HepG2 (cell line): ENCODE data around the gene SYCP2L.

Source experiments
- IRF1 ChIP-seq: sonication (generic); formaldehyde crosslinking; IDR thresholded peaks from 2 replicates; pipeline ENCODE4 v1.4.0; 2020; ENCODE audit warnings: low read depth, mild to moderate bottlenecking, missing genetic modification reagents
- MEIS1 ChIP-seq: sonication (generic); formaldehyde crosslinking; IDR thresholded peaks from 2 replicates; pipeline ENCODE4 v1.9.0; 2021; ENCODE audit warnings: mild to moderate bottlenecking, missing genetic modification reagents, moderate library complexity, borderline replicate concordance
- POLR2A ChIP-seq, 2 experiments: IDR thresholded peaks; 2 replicates each; pipeline ENCODE4 v1.6.1; 2011; ENCODE audit warnings: low read depth in 2 of 2, low read length in 2 of 2, mild to moderate bottlenecking in 1 of 2, moderate library complexity in 1 of 2; ENCODE audit not compliant: insufficient read depth in 1 of 2
- POLR2AphosphoS5 ChIP-seq: IDR thresholded peaks from 2 replicates; pipeline ENCODE4 v1.6.1; 2012; ENCODE audit warnings: low read depth, low read length
- TF ChIP-seq, protein P1 (sequence below): sonication (generic); formaldehyde crosslinking; IDR thresholded peaks from 2 replicates; pipeline ENCODE4 v1.5.0; 2020; ENCODE audit warnings: missing genetic modification reagents

DNA sequence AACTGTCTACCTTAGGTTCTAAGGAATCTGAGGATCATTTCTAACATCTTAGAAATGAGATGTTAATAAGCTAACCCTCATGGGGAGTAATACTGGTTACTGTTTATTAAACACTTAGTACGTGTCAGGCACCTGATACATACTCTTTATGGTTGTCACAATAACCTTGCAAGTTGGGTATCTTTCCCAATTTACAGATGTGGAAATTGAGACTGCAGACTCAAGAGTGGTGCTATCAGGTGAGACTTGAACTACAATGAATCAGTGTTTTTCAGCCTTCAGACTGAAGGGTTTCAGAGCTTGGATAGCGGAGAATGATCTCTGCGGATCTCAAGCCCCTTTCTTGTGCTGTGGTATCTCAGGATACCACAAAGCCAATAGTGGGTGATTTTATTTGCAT, 130.2 kb downstream of the SYCP2L start:
- TF ChIP-seq POLR2AphosphoS5, result no peak
- no peak for TF ChIP-seq POLR2A (IDR thresholded peaks at IDR 0.05; ENCODE audit: insufficient read depth in 1 of 2, low read depth in 2 of 2, low read length in 2 of 2)
- TF ChIP-seq, protein P1, sequence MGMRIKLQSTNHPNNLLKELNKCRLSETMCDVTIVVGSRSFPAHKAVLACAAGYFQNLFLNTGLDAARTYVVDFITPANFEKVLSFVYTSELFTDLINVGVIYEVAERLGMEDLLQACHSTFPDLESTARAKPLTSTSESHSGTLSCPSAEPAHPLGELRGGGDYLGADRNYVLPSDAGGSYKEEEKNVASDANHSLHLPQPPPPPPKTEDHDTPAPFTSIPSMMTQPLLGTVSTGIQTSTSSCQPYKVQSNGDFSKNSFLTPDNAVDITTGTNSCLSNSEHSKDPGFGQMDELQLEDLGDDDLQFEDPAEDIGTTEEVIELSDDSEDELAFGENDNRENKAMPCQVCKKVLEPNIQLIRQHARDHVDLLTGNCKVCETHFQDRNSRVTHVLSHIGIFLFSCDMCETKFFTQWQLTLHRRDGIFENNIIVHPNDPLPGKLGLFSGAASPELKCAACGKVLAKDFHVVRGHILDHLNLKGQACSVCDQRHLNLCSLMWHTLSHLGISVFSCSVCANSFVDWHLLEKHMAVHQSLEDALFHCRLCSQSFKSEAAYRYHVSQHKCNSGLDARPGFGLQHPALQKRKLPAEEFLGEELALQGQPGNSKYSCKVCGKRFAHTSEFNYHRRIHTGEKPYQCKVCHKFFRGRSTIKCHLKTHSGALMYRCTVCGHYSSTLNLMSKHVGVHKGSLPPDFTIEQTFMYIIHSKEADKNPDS (CRISPR knock-in tag), result no peak
- no peak for TF ChIP-seq IRF1
- no peak for TF ChIP-seq MEIS1 (CRISPR knock-in tag)
